NCI-H2227 treated with DMSO at 0.1 percent for 48 hours (cell line): ENCODE results near the gene HEATR9.

ENCODE experiments used
- DNase-seq: peaks from one replicate; lab custom pipeline; 2025; lab: John Stamatoyannopoulos, UW

Gene HEATR9

GRCh38 chr17:35893751-35894150, 25.1 kb upstream of the HEATR9 start:
- DNase-seq = no peak

- no peak for DNase-seq
These were observed 23.7 kb upstream of the HEATR9 start for GRCh38 chr17:35892091-35893035.

DNA sequence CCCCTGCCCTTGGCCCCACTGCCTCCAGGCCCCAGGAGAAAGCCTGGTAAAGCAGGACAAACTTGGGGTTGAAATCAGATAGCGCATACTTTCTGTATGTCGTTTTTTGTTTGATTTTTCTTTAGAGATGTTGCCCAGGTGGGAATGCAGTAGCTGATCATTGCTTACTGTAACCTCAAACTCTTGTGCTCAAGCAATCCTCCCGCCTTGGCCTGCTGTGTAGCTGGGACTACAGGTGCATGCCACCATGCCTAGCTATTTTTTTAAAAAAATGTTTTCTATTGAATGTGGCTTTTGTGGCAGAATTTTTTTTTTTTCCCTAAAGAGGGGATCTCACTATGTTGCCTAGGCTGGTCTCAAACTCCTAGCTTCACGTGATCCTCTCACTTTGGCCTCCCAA, 22.6 kb upstream of the HEATR9 start:
- no peak for DNase-seq

GRCh38 chr17:35890774-35891155, 22.1 kb upstream of the HEATR9 start:
- DNase-seq = no peak

DNA sequence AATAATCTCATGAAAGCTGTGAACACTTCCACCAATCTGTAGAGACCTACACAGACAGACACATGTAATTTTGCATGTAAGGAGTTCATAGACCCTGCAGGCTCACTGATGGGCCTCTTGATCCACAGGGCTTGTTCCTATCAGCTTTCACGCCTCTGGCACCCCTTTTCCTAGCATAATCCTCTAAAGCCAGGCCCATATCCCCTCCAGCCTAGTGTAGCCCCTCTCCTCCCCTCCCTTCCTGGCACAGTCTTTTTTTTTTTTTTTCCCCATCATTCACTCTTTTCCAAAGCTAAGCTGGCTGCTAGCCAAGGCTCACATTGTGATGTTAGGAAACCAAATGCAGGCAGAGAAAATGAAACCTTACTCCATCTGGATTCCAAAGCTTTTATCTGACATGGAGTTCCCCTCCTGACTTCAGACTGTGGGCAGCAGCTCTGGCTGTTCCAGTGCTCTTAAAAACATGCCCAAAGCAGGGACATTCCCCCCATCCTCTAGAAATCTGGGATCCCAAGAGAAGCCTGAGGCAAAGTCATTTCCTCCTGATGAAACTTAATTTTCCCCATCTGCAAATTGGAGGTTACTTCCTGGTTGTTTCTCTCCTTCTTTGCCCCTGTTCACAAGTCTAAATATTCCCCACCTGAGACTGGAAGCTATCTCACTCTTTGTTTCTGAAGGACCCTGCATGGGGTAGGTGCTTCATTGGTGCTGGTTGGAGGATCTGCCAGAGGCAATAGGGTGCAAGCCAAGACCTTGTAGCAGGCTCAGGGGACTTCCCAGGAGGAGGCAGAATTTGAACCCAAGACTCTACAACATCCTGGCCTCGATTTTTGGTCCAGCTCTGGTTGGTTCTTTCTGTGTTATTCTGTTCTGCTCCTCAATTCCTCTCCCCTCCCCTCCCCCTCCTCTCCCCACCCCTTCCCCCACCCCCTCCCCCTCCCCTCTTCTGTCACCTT, 21.4 kb upstream of the HEATR9 start:
- DNase-seq = peak; percentile 32

DNA sequence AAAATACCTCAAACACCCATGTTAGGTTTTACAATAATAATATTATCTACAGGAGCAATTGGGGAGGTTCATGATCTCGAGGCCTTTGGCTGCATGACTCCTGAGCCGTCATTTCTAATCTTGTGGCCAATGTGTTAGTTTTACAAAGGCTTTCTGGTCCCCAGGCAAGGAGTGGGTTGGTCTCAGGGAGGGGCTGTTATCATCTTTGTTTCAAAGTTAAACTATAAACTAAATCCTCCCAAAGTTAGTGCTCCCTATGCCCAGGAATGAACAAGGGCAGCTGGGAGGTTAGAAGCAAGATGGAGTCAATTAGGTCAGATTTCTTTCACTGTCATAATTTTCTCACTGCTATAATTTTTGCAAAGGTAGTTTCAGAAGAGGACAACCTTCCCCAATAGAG, 20.6 kb upstream of the HEATR9 start:
- no peak for DNase-seq

DNA sequence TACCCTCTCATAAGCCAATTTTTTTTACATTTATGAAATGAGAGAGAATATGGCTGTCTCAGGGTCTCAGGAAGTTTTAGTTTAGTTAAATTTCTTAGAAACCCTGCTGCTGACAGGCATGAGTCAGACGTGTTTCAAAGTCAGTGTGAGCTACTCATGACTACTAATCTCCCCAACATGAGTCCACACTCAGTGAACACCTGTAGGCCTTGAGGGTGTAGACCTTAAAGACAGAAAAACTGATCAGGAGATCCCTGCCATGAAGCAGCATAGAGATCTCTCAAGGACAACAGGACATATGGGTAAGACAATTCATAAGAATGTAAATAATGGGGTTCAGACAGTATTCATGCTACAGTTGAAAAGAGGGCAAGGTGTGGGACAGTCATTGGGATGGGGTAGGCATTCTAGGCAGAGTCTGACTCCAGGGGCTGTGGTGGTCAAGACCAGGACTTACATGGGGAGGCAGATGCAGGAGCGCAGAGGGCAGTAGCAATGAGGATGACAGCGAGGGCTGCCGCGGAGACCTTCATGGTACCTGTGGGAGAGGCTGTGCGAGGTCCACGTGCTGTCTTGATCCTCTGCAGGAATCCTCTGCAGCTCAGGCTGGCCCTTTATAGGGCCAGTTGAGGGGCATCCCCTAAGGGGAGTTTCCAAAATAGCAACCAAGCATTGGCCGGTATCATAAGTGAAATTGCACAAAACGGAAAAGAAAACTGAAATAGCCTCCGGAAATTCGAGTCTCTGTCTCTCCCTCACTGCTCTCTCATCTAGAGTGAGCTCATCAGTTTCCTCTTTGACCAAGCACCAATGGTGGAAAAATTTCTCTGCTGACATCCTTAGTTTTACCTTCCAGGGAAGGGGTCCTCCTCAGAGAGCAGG, 11.3 kb upstream of the HEATR9 start, which contains the start of gene CCL5:
Gene CCL5, minus strand, starts transcription at position 588 of the 882 bp plus-strand sequence.
- DNase-seq = no peak

GRCh38 chr17:35878361-35878760, 9.7 kb upstream of the HEATR9 start:
- no peak for DNase-seq

DNA sequence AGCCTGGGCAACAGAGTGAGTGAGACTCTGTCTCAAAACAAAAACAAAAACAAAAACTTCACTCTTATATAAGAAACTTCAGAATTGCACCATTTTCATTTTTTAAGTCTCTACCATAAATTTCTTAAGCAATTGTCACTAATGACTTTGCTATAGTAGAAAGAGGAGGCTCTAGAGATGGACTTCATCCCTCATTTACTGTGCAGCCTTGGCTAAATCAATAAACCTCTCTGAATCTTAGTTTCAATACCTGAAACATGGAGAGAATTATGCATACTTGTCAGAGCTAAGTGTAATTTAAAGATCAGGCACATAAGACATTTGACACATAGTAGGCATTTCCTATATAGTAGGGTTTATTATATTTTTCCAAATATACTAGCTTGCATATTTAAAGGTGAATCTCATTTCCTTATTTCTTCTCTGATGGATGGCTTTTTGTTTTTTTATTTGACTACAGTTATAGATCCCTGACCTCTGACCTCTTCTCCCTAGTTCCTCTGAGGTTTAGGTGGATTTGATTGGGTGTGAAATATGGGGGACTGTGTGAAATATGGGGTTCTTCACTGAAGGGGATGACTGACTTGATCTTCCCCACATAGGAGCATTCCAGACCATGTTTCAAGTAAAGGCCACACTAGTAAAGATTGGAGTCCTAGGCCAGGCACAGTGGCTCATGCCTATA, 8.8 kb upstream of the HEATR9 start:
- no peak for DNase-seq

GRCh38 chr17:35876534-35876933, 7.8 kb upstream of the HEATR9 start:
- no peak for DNase-seq

- no peak for DNase-seq
These were observed 7.1 kb upstream of the HEATR9 start for GRCh38 chr17:35875800-35876139.

DNA sequence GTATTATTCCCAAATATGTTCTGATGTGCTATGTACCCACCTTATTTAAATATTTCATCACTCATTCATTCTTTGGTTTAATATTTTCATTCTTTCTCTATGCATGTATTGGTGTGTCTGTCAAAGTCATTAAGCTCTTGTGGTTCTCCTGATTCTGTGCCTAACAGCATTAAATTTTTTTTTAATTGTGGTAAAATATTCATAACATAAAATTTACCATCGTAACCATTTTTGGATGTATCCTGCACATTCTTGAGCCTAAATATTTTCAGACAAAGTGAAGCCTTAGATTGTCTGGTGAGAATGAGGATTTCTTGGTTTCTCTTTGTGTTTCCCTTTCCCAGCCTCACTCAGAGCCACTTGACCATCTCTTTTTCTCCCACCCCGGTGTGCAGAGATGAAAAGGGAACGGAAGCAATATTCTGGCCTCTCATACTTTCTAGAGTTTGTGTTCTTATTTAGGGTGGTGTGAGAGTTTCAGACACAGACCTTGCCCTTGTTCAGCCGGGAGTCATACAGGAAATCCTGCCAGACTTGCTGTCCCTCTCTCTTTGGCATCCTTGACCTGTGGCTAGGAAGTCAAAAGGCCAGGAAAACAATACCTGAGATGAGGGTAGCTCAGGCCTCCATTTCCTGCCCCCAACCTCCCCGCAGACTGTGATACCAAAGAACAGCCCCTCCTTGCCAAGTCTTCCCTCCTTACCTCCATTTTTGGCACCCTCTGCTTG, 6.5 kb upstream of the HEATR9 start:
- no peak for DNase-seq

- no peak for DNase-seq
These were observed 3.7 kb upstream of the HEATR9 start for GRCh38 chr17:35872196-35872980.

DNA sequence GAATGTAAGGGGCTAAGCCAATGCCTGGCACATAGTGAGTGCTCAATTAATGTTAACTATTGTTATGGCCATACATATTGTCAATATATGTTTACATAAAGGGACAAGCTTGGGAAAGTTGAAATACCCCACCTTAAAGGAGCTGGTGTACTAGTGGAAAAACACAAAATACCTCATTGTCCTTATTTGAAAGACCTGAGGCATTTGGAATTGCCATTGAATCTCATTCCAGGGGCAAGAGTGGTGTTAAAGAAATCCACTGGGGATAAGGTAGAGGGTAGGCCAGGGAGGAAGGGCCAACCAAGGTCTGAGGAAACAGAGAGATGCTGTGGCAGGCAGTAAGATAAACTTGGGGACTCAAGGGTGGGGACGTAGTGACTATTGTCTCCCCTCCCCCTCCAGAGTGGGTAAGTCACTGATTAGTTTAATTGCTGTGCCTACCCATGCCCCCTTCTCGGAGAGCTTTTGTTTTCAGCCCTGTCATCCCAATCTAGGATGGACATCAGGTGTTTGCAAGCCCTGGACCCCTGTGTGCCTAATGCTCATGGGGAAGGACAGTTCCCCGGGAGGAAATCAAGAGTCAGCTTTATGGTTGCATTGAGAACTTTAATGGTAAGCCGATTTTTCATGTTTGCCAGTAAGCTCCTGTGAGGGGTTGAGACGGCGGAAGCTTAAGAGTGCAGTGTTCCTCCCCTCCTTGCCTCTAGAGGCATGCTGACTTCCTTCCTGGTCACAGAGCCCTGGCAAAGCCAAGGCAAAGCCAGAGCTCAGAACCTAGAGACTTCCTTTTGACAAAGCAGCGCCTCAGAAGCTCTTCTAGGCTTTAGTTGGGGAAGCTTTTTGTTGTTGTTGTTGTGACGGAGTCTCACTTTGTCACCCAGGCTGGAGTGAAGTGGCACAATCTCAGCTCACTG, 2.5 kb upstream of the HEATR9 start:
- no peak for DNase-seq

DNA sequence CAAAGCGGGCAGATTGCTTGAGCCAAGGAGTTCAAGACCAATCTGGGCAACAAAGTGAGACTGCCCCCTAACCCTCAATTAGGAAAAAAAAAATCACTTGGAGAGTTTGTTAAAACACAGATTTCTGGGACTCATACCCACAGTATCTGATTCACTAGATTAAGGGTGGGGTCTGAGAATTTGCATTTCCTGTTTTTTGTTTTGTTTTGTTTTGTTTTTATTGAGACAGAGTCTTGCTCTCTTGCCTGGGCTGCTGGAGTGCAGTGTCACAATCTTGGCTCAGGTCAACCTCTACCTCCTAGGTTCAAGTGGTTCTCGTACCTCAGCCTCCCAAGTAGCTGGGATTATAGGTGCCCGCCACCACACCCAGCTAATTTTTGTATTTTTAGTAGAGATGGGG, 1.1 kb downstream of the HEATR9 start:
- DNase-seq = no peak

DNA sequence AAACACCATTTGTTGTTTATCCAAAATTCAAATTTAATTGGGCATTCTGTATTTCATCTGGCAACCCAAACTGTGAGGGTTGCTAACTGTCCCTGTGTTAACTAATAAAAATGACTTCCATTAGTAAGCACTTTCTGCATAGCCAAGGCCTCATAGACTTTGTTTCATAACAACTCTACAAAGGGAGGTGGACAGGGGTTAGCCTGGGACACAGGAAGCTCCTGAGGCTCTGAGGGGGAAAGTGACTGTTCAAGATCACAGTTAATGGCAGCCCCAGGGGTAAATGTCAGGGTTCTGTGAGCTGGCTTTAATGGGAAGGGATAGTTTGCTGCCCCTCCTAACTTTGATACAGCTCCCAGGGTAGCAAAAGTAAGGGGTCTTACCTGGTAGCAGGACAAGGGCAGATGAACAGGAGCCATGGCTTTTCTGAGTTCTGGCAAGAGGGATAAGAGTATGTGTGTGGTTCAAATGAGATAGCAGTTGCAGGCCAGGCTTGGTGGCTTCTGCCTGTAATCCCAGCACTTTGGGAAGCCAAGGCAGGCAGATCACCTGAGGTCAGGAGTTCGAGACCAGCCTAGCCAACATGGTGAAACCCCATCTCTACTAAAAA, 2.2 kb downstream of the HEATR9 start:
- no peak for DNase-seq

GRCh38 chr17:35865412-35866340, 3.0 kb downstream of the HEATR9 start:
- no peak for DNase-seq
